Effector memory CD8-positive, alpha-beta T cell (primary cell): ENCODE results near the gene CNPY1.

ENCODE experiments used
- ATAC-seq: fragments of 150-1000 bp; cut with Tn5 transposase; replicated peaks from 2 replicates; pipeline ENCODE4 v1.10.0; 2021; ENCODE audit warnings: mild to moderate bottlenecking, moderate library complexity
- DNase-seq, 3 experiments: peaks; one replicate each; pipeline ENCODE4 v3.0.0; 2021
- H3K27ac Mint-ChIP-seq, 2 donors: one replicate each; pipeline ENCODE4 v1.8.0; 2022; ENCODE audit warnings: mild to moderate bottlenecking in 2 of 2, mixed read lengths in 2 of 2, moderate library complexity in 2 of 2
- H3K27me3 Mint-ChIP-seq, 2 donors: one replicate each; pipeline ENCODE4 v1.8.0; 2022; ENCODE audit warnings: mixed read lengths in 2 of 2
- H3K36me3 Mint-ChIP-seq: one replicate; pipeline ENCODE4 v1.8.0; 2022; ENCODE audit warnings: mild to moderate bottlenecking, moderate library complexity, mixed read lengths; ENCODE audit not compliant: insufficient read depth
- H3K4me1 Mint-ChIP-seq, 2 donors: one replicate each; pipeline ENCODE4 v1.8.0; 2022; ENCODE audit warnings: low read depth in 2 of 2, mixed read lengths in 2 of 2
- H3K4me3 Mint-ChIP-seq, 2 donors: one replicate each; pipeline ENCODE4 v1.8.0; 2022; ENCODE audit warnings: mild to moderate bottlenecking in 2 of 2, mixed read lengths in 2 of 2, moderate library complexity in 2 of 2
- H3K9me3 Mint-ChIP-seq, 2 donors: one replicate each; pipeline ENCODE4 v1.8.0; 2022; ENCODE audit warnings: mixed read lengths in 2 of 2

Gene CNPY1

GRCh38 chr7:155460926-155461613 is 85.3 kb downstream of the CNPY1 start:
- no peak overlapping the region for H3K27ac Mint-ChIP-seq
- peaks cover 12% of the 10 kb centered on the region for H3K36me3 Mint-ChIP-seq
- peaks cover 12 to 13% of the 10 kb centered on the region in 2 donors for H3K4me1 Mint-ChIP-seq
- H3K27me3 Mint-ChIP-seq, result peaks cover 76 to 83% of the 10 kb centered on the region in 2 donors
- DNase-seq (no peak), ATAC-seq (no peak)
- no peaks in the 10 kb centered on the region for H3K9me3 Mint-ChIP-seq
- H3K4me3 Mint-ChIP-seq, result no peak overlapping the region

- Mint-ChIP-seq H3K36me3 (peaks cover 7% of the 10 kb centered on the region), H3K27me3 (peaks cover 74 to 83% of the 10 kb centered on the region in 2 donors), H3K9me3 (no peaks in the 10 kb centered on the region), H3K4me1 (peaks cover 15 to 16% of the 10 kb centered on the region in 2 donors), H3K27ac (no peak overlapping the region), H3K4me3 (peak overlapping the region; percentile 53 to 73)
- ATAC-seq, result no peak
- DNase-seq, result no peak
Observed at GRCh38 chr7:155459700-155460461, 86.5 kb downstream of the CNPY1 start.

GRCh38 chr7:155458878-155459699 is 87.3 kb downstream of the CNPY1 start:
- H3K27me3 Mint-ChIP-seq, result peaks cover 72 to 85% of the 10 kb centered on the region in 2 donors
- peaks cover 7% of the 10 kb centered on the region for H3K36me3 Mint-ChIP-seq
- no peaks in the 10 kb centered on the region for H3K9me3 Mint-ChIP-seq
- H3K27ac Mint-ChIP-seq, result no peak overlapping the region
- no peak for ATAC-seq
- no peak for DNase-seq
- H3K4me3 Mint-ChIP-seq, result peak overlapping the region; percentile 53 to 73
- peaks cover 15 to 18% of the 10 kb centered on the region in 2 donors for H3K4me1 Mint-ChIP-seq

GRCh38 chr7:155458111-155458877 is 88.1 kb downstream of the CNPY1 start, which contains the start of gene EN2:
EN2 (plus strand) TSS chr7:155458129; CDS start chr7:155458378, 249 bp downstream.
- Mint-ChIP-seq H3K4me1 (peaks cover 15 to 18% of the 10 kb centered on the region in 2 donors), H3K36me3 (peaks cover 4% of the 10 kb centered on the region), H3K27ac (no peak within 1 kb of the TSS), H3K4me3 (peak within 1 kb of the TSS; percentile 77 to 86), H3K27me3 (peaks cover 65 to 82% of the 10 kb centered on the region in 2 donors), H3K9me3 (no peaks in the 10 kb centered on the region)
- DNase-seq (no peak), ATAC-seq (no peak)

GRCh38 chr7:155457544-155458110 is 88.7 kb downstream of the CNPY1 start:
- Mint-ChIP-seq H3K4me3 (peak overlapping the region; percentile 40 to 86), H3K4me1 (peaks cover 15 to 18% of the 10 kb centered on the region in 2 donors)

GRCh38 chr7:155456738-155457543 is 89.4 kb downstream of the CNPY1 start:
- Mint-ChIP-seq H3K9me3 (no peaks in the 10 kb centered on the region), H3K36me3 (peaks cover 4% of the 10 kb centered on the region), H3K4me1 (peaks cover 15 to 18% of the 10 kb centered on the region in 2 donors), H3K27me3 (peaks cover 66 to 82% of the 10 kb centered on the region in 2 donors), H3K4me3 (peak overlapping the region; percentile 77 to 86), H3K27ac (no peak overlapping the region)
- no peak for ATAC-seq
- DNase-seq, result no peak

More at GRCh38 chr7:155457544-155458110, 88.7 kb downstream of the CNPY1 start:
- H3K27ac Mint-ChIP-seq, result no peak overlapping the region
- H3K27me3 Mint-ChIP-seq, result peaks cover 67 to 82% of the 10 kb centered on the region in 2 donors
- no peaks in the 10 kb centered on the region for H3K9me3 Mint-ChIP-seq
- ATAC-seq (no peak), DNase-seq (no peak)
- peaks cover 4% of the 10 kb centered on the region for H3K36me3 Mint-ChIP-seq

- ATAC-seq, result no peak
- Mint-ChIP-seq H3K4me3 (peak overlapping the region; percentile 77 to 86), H3K4me1 (peaks cover 20% of the 10 kb centered on the region in 2 donors)
Observed at GRCh38 chr7:155455776-155456737, 90.3 kb downstream of the CNPY1 start.

GRCh38 chr7:155455132-155455693 is 91.1 kb downstream of the CNPY1 start:
- no peak for ATAC-seq
- Mint-ChIP-seq H3K4me3 (peak overlapping the region in 1 of 2 donors; percentile 86), H3K4me1 (peaks cover 20 to 23% of the 10 kb centered on the region in 2 donors), H3K36me3 (peaks cover 4% of the 10 kb centered on the region), H3K9me3 (no peaks in the 10 kb centered on the region), H3K27ac (no peak overlapping the region), H3K27me3 (peaks cover 70 to 82% of the 10 kb centered on the region in 2 donors)
- DNase-seq, result no peak

More at GRCh38 chr7:155455776-155456737, 90.3 kb downstream of the CNPY1 start:
- Mint-ChIP-seq H3K9me3 (no peaks in the 10 kb centered on the region), H3K27me3 (peaks cover 66 to 82% of the 10 kb centered on the region in 2 donors), H3K27ac (no peak overlapping the region), H3K36me3 (peaks cover 4% of the 10 kb centered on the region)
- no peak for DNase-seq

GRCh38 chr7:155454183-155455112 is 91.9 kb downstream of the CNPY1 start:
- ATAC-seq, result no peak
- peak overlapping the region in 1 of 2 donors; percentile 43 for H3K4me3 Mint-ChIP-seq

More at GRCh38 chr7:155454183-155455112, 91.9 kb downstream of the CNPY1 start:
- peaks cover 20 to 22% of the 10 kb centered on the region in 2 donors for H3K4me1 Mint-ChIP-seq
- no peaks in the 10 kb centered on the region for H3K36me3 Mint-ChIP-seq
- peaks cover 65 to 78% of the 10 kb centered on the region in 2 donors for H3K27me3 Mint-ChIP-seq
- no peaks in the 10 kb centered on the region for H3K9me3 Mint-ChIP-seq
- DNase-seq, result no peak
- no peak overlapping the region for H3K27ac Mint-ChIP-seq
